Thyroid gland (tissue), 4 donors: Measurements from ENCODE around the gene CCAR1.

ENCODE experiments used
- CTCF ChIP-seq, 6 experiments: fragments of 200-600 bp in 3 of 6; fragments of 450-650 bp in 3 of 6; sonication (generic) in 3 of 6; IDR thresholded peaks; one replicate each; pipeline ENCODE4 v1.5.1; 2016 to 2019; ENCODE audit warnings: antibody characterized with exemption in 6 of 6, mild to moderate bottlenecking in 2 of 6, inconsistent platforms in 1 of 6, moderate library complexity in 1 of 6
- POLR2A ChIP-seq, 2 donors: fragments of 450-650 bp; IDR thresholded peaks; one replicate each; pipeline ENCODE4 v1.6.1; 2017; ENCODE audit warnings: antibody characterized with exemption in 2 of 2, mild to moderate bottlenecking in 2 of 2, moderate library complexity in 1 of 2

DNA sequence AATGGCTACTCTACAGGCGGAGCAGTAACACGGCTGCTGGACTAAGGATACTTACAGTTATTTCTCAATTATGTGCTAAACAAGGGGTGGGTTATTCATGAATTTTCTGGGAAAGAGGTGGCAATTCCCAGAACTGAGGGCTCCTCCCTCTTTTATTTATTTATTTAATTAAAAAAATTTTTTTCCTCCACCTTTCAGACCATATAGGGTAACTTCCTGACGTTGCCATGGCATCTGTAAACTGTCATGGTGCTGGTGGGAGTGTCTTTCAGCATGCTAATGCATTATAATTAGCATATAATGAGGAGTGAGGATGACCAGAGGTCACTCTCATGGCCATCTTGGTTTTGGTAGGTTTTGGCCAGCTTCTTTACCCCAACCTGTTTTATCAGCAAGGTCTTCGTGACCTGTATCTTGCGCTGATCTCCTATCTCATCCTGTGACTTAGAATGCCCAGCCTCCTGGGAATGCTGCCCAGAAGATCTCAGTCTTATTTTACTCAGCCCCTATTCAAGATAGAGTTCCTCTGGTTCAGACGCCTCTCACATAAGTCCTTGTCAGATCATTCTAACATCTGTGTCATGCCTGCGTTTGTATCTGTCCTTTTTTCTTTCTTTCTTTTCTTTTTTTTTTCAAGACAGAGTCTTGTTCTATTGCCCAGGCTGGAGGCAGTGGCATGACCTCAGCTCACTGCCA lies 90.4 kb downstream of the CCAR1 start:
- no peak for TF ChIP-seq CTCF (IDR thresholded peaks at IDR 0.05)
- no peak for TF ChIP-seq POLR2A (IDR thresholded peaks at IDR 0.05)
